GM12878 (cell line): Measurements from ENCODE around the gene TCEA2. TPM values are rescaled to one million over a fixed set of nuclear protein-coding genes. Genes with fewer than 3 reads are reported as not detected.

ENCODE experiments used
- ASH2L ChIP-seq: fragments of 300-600, 200-600 bp; sonication (generic); IDR thresholded peaks from 2 replicates; pipeline ENCODE4 v1.6.1; 2017; ENCODE audit warnings: low read depth, mild to moderate bottlenecking, borderline replicate concordance
- ATF7 ChIP-seq: fragments of 450-650 bp; IDR thresholded peaks from 2 replicates; pipeline ENCODE4 v1.6.1; 2016; ENCODE audit warnings: low read depth, mild to moderate bottlenecking
- BACH1 ChIP-seq: fragments of 450-650 bp; IDR thresholded peaks from 2 replicates; pipeline ENCODE4 v1.6.1; 2017; ENCODE audit warnings: mild to moderate bottlenecking, borderline replicate concordance
- CREB1 ChIP-seq: IDR thresholded peaks from 2 replicates; pipeline ENCODE4 v1.6.1; 2012; ENCODE audit warnings: low read depth, mild to moderate bottlenecking, inconsistent platforms
- DPF2 ChIP-seq: fragments of 450-650 bp; IDR thresholded peaks from 2 replicates; pipeline ENCODE4 v1.6.1; 2017; ENCODE audit warnings: mild to moderate bottlenecking
- EED ChIP-seq: sonication (generic); IDR thresholded peaks from 2 replicates; pipeline ENCODE4 v1.6.1; 2016; ENCODE audit warnings: antibody characterized with exemption, low read depth
- MYB ChIP-seq: fragments of 150-350 bp; IDR thresholded peaks from 2 replicates; pipeline ENCODE4 v1.6.1; 2014; ENCODE audit warnings: mild to moderate bottlenecking, low read depth, low read length, borderline replicate concordance
- MYC ChIP-seq: IDR thresholded peaks from 2 replicates; pipeline ENCODE4 v1.6.1; 2011; ENCODE audit warnings: mild to moderate bottlenecking, low read length, moderate library complexity, inconsistent platforms; ENCODE audit not compliant: insufficient read depth, insufficient replicate concordance, insufficient read length, severe bottlenecking
- NFYA ChIP-seq: IDR thresholded peaks from 2 replicates; pipeline ENCODE4 v1.6.1; 2011; ENCODE audit warnings: low read depth, mild to moderate bottlenecking, low read length, improper control_type of control experiment, borderline replicate concordance
- PML ChIP-seq: IDR thresholded peaks from 2 replicates; pipeline ENCODE4 v1.6.1; 2012; ENCODE audit warnings: low read length, inconsistent platforms
- POLR2A ChIP-seq: IDR thresholded peaks from 2 replicates; pipeline ENCODE4 v1.6.1; 2011; ENCODE audit warnings: low read depth, mild to moderate bottlenecking, low read length
- RAD21 ChIP-seq: IDR thresholded peaks from 2 replicates; pipeline ENCODE4 v1.6.1; 2011; ENCODE audit warnings: mild to moderate bottlenecking, low read depth, low read length, moderate library complexity; ENCODE audit not compliant: insufficient read depth
- SRF ChIP-seq, 2 experiments: IDR thresholded peaks; 2 replicates each; pipeline ENCODE4 v1.6.1; 2011; ENCODE audit warnings: low read depth in 2 of 2, low read length in 2 of 2, mild to moderate bottlenecking in 1 of 2, moderate library complexity in 1 of 2
- ZNF217 ChIP-seq: fragments of 450-650 bp; IDR thresholded peaks from 2 replicates; pipeline ENCODE4 v1.6.1; 2017; ENCODE audit warnings: antibody characterized with exemption, mild to moderate bottlenecking
- ZSCAN29 ChIP-seq: fragments of 450-650 bp; IDR thresholded peaks from 2 replicates; pipeline ENCODE4 v1.6.1; 2017; ENCODE audit warnings: mild to moderate bottlenecking, moderate library complexity
- polyA plus RNA-seq, 11 experiments: library from polyadenylated mRNA; depleted of rRNA in 4 of 11; unstranded in 6 of 11; stranded (reverse) in 5 of 11; fragments of >200 nt; fragmentation: Nextera tagmentation in 4 of 11; fragmentation: Illumina TruSeq in 1 of 11; extraction: Ambion mirVana in 4 of 11; extraction: Trizol in 1 of 11; gene quantifications; 1 replicate in 1 of 11; 2 replicates in 10 of 11; pipeline versions ENCODE4 v1.2.1 to v1.2.3, GENCODE V29; 2011 to 2016; ENCODE audit warnings: inconsistent platforms in 2 of 11, missing spikeins in 2 of 11, low read depth in 1 of 11
- total RNA-seq, 4 experiments: library from RNA; depleted of rRNA in 3 of 4; stranded (reverse); fragments of >200 nt in 3 of 4; fragmentation: Illumina TruSeq in 1 of 4; extraction: Trizol in 1 of 4; gene quantifications; 2 replicates each; pipeline versions ENCODE4 v1.2.1 to v1.2.3, GENCODE V29; 2013 to 2021
- TF ChIP-seq, protein P1 (sequence below), 3 experiments: IDR thresholded peaks in 2 of 3; conservative IDR thresholded peaks in 1 of 3; 2 replicates each; pipeline ENCODE4 v1.5.1; 2011; ENCODE audit warnings: low read depth in 3 of 3, low read length in 3 of 3, mild to moderate bottlenecking in 3 of 3, control low read depth in 2 of 3, moderate library complexity in 2 of 3, inconsistent platforms in 1 of 3, mixed read lengths in 1 of 3; ENCODE audit not compliant: control insufficient read depth in 2 of 3, insufficient read depth in 1 of 3; ENCODE audit errors: extremely low read depth in 1 of 3
- TF ChIP-seq, protein P2 (sequence below): fragments of 450-650 bp; IDR thresholded peaks from 2 replicates; pipeline ENCODE4 v1.6.1; 2016; ENCODE audit warnings: mild to moderate bottlenecking, moderate library complexity, borderline replicate concordance
- TF ChIP-seq, protein P3 (sequence below): fragments of 450-650 bp; IDR thresholded peaks from 2 replicates; pipeline ENCODE4 v1.6.1; 2017; ENCODE audit warnings: mild to moderate bottlenecking
- TF ChIP-seq, protein P4 (sequence below): fragments of 450-650 bp; IDR thresholded peaks from 2 replicates; pipeline ENCODE4 v1.6.1; 2018; ENCODE audit warnings: borderline replicate concordance, mild to moderate bottlenecking; ENCODE audit not compliant: partially characterized antibody

Gene TCEA2
- total and polyA plus RNA-seq, 10 of the 15 experiments (the other 5 are each of a cell fraction or from before 2014, with no cell fraction given), result 3.4 to 42.5 (median 13.3) TPM

DNA sequence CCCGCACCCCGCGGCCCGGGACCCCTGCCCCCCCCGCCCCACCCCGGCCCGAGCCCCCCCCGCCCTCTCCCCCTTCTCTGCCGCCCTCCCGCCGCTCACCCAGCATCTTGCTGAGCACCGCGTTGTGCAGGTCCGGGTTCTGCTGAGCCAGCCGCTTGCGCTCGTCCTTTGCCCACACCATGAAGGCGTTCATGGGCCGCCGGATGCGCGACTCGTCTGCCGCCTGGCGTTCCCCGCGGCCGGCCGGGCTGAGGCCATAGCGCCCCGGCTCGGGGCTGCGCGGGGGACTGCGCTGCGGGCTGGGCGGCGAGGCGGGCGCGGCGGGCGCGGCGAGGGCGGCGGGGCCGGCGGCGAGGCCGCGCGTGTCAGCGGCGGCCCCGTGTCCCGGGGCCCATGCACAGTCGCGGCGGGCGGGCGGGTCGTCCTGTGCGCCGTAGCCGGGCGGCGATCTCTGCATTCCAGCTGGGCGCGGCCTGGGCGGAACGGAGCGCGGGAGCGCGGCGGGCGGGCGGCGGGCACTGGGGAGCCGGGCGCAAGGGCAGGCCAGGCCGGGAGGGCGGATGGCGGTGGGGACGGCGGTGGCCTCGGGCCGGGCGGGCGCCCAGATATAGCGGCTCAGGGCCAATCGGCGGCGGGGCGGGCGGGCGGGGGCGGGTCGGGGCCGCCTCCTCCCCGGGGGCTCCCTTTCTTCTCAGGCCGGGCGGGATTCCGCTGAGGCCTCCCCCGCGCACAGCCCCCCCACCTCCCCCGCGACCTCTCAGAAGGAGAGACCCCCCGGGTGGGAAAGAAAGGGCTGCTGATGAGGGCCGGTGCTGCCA is 13.7 kb upstream of the TCEA2 start, which contains the start of gene SOX18 (continued):
- TF ChIP-seq, protein P1, sequence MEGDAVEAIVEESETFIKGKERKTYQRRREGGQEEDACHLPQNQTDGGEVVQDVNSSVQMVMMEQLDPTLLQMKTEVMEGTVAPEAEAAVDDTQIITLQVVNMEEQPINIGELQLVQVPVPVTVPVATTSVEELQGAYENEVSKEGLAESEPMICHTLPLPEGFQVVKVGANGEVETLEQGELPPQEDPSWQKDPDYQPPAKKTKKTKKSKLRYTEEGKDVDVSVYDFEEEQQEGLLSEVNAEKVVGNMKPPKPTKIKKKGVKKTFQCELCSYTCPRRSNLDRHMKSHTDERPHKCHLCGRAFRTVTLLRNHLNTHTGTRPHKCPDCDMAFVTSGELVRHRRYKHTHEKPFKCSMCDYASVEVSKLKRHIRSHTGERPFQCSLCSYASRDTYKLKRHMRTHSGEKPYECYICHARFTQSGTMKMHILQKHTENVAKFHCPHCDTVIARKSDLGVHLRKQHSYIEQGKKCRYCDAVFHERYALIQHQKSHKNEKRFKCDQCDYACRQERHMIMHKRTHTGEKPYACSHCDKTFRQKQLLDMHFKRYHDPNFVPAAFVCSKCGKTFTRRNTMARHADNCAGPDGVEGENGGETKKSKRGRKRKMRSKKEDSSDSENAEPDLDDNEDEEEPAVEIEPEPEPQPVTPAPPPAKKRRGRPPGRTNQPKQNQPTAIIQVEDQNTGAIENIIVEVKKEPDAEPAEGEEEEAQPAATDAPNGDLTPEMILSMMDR (IDR thresholded peaks at IDR 0.05 in 2 of 3, conservative IDR thresholded peaks at IDR 0.05 in 1 of 3; ENCODE audit: control insufficient read depth in 2 of 3, extremely low read depth in 1 of 3, insufficient read depth in 1 of 3, low read depth in 3 of 3, low read length in 3 of 3), result peak in 2 of 3 experiments; percentile 6 to 27; a peak in 2 of 6 replicates
- peak in 1 of 2 experiments; percentile 79; a peak in 1 of 4 replicates for TF ChIP-seq SRF (IDR thresholded peaks at IDR 0.05; ENCODE audit: low read depth in 2 of 2, low read length in 2 of 2)
- TF ChIP-seq EED, result no peak
- TF ChIP-seq, protein P2, sequence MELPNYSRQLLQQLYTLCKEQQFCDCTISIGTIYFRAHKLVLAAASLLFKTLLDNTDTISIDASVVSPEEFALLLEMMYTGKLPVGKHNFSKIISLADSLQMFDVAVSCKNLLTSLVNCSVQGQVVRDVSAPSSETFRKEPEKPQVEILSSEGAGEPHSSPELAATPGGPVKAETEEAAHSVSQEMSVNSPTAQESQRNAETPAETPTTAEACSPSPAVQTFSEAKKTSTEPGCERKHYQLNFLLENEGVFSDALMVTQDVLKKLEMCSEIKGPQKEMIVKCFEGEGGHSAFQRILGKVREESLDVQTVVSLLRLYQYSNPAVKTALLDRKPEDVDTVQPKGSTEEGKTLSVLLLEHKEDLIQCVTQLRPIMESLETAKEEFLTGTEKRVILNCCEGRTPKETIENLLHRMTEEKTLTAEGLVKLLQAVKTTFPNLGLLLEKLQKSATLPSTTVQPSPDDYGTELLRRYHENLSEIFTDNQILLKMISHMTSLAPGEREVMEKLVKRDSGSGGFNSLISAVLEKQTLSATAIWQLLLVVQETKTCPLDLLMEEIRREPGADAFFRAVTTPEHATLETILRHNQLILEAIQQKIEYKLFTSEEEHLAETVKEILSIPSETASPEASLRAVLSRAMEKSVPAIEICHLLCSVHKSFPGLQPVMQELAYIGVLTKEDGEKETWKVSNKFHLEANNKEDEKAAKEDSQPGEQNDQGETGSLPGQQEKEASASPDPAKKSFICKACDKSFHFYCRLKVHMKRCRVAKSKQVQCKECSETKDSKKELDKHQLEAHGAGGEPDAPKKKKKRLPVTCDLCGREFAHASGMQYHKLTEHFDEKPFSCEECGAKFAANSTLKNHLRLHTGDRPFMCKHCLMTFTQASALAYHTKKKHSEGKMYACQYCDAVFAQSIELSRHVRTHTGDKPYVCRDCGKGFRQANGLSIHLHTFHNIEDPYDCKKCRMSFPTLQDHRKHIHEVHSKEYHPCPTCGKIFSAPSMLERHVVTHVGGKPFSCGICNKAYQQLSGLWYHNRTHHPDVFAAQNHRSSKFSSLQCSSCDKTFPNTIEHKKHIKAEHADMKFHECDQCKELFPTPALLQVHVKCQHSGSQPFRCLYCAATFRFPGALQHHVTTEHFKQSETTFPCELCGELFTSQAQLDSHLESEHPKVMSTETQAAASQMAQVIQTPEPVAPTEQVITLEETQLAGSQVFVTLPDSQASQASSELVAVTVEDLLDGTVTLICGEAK, result no peak
- TF ChIP-seq MYB, result no peak
- TF ChIP-seq ZNF217, result no peak
- TF ChIP-seq NFYA, result no peak
- TF ChIP-seq PML, result no peak
- TF ChIP-seq BACH1, result peak; percentile 62
- 0 out of 2 replicates have a peak, but pooled peaks have one; percentile 25 for TF ChIP-seq POLR2A
- TF ChIP-seq ASH2L, result no peak
- TF ChIP-seq MYC, result no peak
- no peak for TF ChIP-seq DPF2
- TF ChIP-seq, protein P3, sequence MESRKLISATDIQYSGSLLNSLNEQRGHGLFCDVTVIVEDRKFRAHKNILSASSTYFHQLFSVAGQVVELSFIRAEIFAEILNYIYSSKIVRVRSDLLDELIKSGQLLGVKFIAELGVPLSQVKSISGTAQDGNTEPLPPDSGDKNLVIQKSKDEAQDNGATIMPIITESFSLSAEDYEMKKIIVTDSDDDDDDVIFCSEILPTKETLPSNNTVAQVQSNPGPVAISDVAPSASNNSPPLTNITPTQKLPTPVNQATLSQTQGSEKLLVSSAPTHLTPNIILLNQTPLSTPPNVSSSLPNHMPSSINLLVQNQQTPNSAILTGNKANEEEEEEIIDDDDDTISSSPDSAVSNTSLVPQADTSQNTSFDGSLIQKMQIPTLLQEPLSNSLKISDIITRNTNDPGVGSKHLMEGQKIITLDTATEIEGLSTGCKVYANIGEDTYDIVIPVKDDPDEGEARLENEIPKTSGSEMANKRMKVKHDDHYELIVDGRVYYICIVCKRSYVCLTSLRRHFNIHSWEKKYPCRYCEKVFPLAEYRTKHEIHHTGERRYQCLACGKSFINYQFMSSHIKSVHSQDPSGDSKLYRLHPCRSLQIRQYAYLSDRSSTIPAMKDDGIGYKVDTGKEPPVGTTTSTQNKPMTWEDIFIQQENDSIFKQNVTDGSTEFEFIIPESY, result no peak
- TF ChIP-seq, protein P4, sequence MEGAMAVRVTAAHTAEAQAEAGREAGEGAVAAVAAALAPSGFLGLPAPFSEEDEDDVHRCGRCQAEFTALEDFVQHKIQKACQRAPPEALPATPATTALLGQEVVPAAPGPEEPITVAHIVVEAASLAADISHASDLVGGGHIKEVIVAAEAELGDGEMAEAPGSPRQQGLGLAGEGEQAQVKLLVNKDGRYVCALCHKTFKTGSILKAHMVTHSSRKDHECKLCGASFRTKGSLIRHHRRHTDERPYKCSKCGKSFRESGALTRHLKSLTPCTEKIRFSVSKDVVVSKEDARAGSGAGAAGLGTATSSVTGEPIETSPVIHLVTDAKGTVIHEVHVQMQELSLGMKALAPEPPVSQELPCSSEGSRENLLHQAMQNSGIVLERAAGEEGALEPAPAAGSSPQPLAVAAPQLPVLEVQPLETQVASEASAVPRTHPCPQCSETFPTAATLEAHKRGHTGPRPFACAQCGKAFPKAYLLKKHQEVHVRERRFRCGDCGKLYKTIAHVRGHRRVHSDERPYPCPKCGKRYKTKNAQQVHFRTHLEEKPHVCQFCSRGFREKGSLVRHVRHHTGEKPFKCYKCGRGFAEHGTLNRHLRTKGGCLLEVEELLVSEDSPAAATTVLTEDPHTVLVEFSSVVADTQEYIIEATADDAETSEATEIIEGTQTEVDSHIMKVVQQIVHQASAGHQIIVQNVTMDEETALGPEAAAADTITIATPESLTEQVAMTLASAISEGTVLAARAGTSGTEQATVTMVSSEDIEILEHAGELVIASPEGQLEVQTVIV, result no peak
- TF ChIP-seq ATF7, result no peak
- no peak for TF ChIP-seq ZSCAN29
- peak; percentile 20; the same call in 1 of the 2 replicates for TF ChIP-seq RAD21
- no peak for TF ChIP-seq CREB1
